NB4 (cell line): ENCODE measurements around the gene FHIT.
"Not testable (repeated sequence)": the region's sequence is repeated elsewhere in the genome, so short reads cannot be mapped to it uniquely, and the experiment has no call there.

ENCODE experiments used
- DNase-seq: peaks from one replicate; pipeline ENCODE4 v3.0.0; 2010; ENCODE audit warnings: low read depth
- H3K4me3 ChIP-seq: one replicate; pipeline ENCODE4 v1.5.1; 2011; ENCODE audit warnings: mild to moderate bottlenecking, low read depth, low read length, moderate library complexity
- CTCF ChIP-seq: IDR thresholded peaks from one replicate; pipeline ENCODE4 v1.5.1; 2012; ENCODE audit warnings: low read depth, low read length
- MAX ChIP-seq: IDR thresholded peaks from 2 replicates; pipeline ENCODE4 v1.6.1; 2011; ENCODE audit warnings: low read depth, low read length
- MYC ChIP-seq: IDR thresholded peaks from 2 replicates; pipeline ENCODE4 v1.6.1; 2011; ENCODE audit warnings: low read depth, low read length
- POLR2A ChIP-seq: IDR thresholded peaks from 2 replicates; pipeline ENCODE4 v1.6.1; 2011; ENCODE audit warnings: mild to moderate bottlenecking; ENCODE audit not compliant: insufficient read length; ENCODE audit errors: extremely low read depth

FHIT gene

GRCh38 chr3:60542995-60543394, 708.3 kb downstream of the FHIT start:
- no peak for DNase-seq
- H3K4me3 ChIP-seq, result no peak overlapping the region
- TF ChIP-seq CTCF, result no peak
- no peak for TF ChIP-seq MYC
- TF ChIP-seq POLR2A, result no peak
- TF ChIP-seq MAX, result no peak

- DNase-seq, H3K4me3 ChIP-seq: not testable (repeated sequence)
Measured at GRCh38 chr3:60539394-60539793, 711.9 kb downstream of the FHIT start.

- DNase-seq, result no peak
- H3K4me3 ChIP-seq, result no peak overlapping the region
- TF ChIP-seq MAX, result no peak
- no peak for TF ChIP-seq MYC
- no peak for TF ChIP-seq POLR2A
- no peak for TF ChIP-seq CTCF
Measured at GRCh38 chr3:60536420-60536819, 714.8 kb downstream of the FHIT start.

- no peak for DNase-seq
- TF ChIP-seq CTCF, result no peak
- TF ChIP-seq MAX, result no peak
- TF ChIP-seq MYC, result no peak
- no peak for TF ChIP-seq POLR2A
Measured at GRCh38 chr3:60531759-60532158, 719.5 kb downstream of the FHIT start.

GRCh38 chr3:60528651-60529050, 722.6 kb downstream of the FHIT start:
- H3K4me3 ChIP-seq, result no peak overlapping the region
- TF ChIP-seq MAX (no peak), POLR2A (no peak), CTCF (no peak), MYC (no peak)
- no peak for DNase-seq

More at GRCh38 chr3:60531759-60532158, 719.5 kb downstream of the FHIT start:
- H3K4me3 ChIP-seq, result no peak overlapping the region

- no peak for DNase-seq
- no peak for TF ChIP-seq POLR2A
- no peak for TF ChIP-seq MAX
- TF ChIP-seq CTCF, result no peak
- TF ChIP-seq MYC, result no peak
- H3K4me3 ChIP-seq, result no peak overlapping the region
Measured at GRCh38 chr3:60523536-60523935, 727.7 kb downstream of the FHIT start.
